Kidney tubule cell (primary cell): ENCODE measurements around the gene ZNF507.
"Not testable (repeated sequence)": the region's sequence is repeated elsewhere in the genome, so short reads cannot be mapped to it uniquely, and the experiment has no call there.

Experiments used
- DNase-seq: peaks from one replicate; pipeline ENCODE4 v3.0.0-alpha.2; 2018; ENCODE audit warnings: low spot score

ZNF507 gene

GRCh38 chr19:32368787-32369186 lies 23.4 kb downstream of the ZNF507 start:
- no peak for DNase-seq

- peak; percentile 4 for DNase-seq
These were observed 27.5 kb downstream of the ZNF507 start for GRCh38 chr19:32372726-32373517.

- peak; percentile 99 for DNase-seq
These were observed 28.3 kb downstream of the ZNF507 start for GRCh38 chr19:32373585-32374295.

DNA sequence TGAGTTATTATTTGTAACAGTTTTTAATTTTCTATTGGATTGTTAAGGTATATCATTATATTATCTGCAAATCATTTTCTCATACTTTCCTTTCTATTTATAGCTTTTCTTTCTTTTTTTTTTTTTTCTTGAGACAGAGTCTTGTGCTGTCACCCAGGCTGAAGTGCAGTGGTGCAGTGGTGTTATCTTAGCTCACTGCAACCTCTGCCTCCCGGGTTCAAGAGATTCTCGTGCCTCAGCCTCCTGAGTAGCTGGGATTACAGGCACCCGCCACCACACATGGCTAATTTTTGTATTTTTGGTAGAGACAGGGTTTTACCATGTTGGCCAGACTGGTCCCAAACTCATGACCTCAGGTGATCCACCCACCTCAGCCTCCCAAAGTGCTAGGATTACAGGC lies 29.0 kb downstream of the ZNF507 start:
- not testable (repeated sequence) for DNase-seq

DNA sequence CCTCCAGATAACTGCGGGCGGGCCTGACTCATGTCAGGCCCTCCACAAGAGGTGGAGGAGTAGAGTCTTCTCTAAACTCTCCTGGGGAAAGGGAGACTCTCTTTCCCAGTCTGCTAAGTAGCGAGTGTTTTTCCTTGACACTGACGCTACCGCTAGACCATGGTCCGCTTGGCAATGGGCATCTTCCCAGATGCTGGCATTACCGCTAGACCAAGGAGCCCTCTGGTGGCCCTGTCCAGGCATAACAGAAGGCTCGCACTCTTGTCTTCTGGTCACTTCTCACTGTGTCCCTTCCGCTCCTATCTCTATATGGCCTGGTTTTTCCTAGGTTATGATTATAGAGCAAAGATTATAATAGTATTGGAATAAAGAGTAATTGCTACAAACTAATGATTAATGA lies 31.7 kb downstream of the ZNF507 start:
- not testable (repeated sequence) for DNase-seq

GRCh38 chr19:32380269-32380668 lies 34.9 kb downstream of the ZNF507 start:
- DNase-seq: no peak

GRCh38 chr19:32387701-32388392 lies 42.4 kb downstream of the ZNF507 start:
- no peak for DNase-seq

- DNase-seq: no peak
These were observed 43.0 kb downstream of the ZNF507 start for GRCh38 chr19:32388393-32388855.

- DNase-seq: no peak
These were observed 47.5 kb downstream of the ZNF507 start for GRCh38 chr19:32392901-32393300.

- DNase-seq: no peak
These were observed 50.7 kb downstream of the ZNF507 start for GRCh38 chr19:32396046-32396652.

- DNase-seq: peak; percentile 69
These were observed 52.3 kb downstream of the ZNF507 start for GRCh38 chr19:32397671-32398101.

GRCh38 chr19:32401992-32402391 lies 56.6 kb downstream of the ZNF507 start:
- no peak for DNase-seq

DNA sequence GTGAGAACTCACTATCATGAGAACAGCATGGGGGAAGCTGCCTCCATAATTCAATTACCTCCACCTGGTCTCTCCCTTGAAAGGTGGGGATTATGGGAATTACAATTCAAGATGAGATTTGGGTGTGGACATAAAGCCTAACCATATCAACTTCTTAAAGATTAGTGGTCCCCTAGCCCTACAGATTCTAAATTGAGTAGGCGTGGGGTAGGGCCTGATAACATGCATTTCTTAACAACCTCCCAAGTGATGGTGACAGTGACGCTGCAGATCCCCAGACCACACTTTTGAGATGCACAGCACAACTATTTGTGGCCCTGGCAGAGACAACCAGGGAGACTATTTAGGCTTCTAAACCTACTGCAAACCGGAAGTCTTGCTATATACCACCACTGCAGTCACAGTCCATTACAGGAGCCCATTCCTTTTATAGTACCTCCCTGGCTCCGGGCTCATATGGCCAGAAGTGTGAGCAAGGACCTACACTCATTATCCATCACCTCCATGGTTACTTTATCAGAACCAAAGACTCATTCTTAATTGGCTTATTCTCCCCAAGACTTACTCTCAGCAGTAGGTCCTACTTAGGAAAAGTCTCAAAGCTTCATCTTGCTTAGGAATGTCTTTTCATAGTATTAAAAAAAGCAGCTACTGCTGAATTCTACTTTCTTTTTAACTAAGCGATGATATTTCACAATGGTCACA lies 58.0 kb downstream of the ZNF507 start:
- no peak for DNase-seq

- no peak for DNase-seq
These were observed 59.0 kb downstream of the ZNF507 start for GRCh38 chr19:32404213-32404932.

DNA sequence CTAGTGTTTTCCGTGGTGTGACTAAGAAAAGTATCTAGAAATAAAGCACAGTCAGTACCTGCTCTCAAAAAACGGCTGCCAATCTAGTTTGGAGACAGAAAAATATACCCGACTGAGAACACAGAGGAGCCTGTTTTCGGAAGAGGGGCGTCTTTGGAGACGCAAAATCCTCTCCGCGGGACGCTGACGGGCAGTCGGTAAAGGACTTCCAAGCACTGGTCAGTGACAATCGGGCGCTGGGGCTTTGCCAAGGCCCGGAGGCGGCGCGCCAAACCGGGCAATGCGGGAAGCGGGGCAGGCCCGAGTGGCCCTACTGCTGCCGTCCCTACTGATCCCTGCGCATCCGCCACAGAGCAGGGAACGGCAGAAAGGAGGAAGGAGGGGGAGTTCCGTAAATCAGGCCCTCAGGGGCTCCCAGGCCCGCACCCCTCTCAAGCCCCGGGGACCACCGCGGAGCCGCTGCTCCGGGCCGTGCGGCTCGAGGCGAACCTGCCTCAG lies 59.6 kb downstream of the ZNF507 start:
- peak; percentile 42 for DNase-seq

GRCh38 chr19:32405431-32406160 lies 60.2 kb downstream of the ZNF507 start, which contains the start of gene DPY19L3:
DPY19L3 (plus strand) TSS chr19:32405770; CDS start chr19:32408254, 2,484 bp downstream.
- peak; percentile 92 for DNase-seq

DNA sequence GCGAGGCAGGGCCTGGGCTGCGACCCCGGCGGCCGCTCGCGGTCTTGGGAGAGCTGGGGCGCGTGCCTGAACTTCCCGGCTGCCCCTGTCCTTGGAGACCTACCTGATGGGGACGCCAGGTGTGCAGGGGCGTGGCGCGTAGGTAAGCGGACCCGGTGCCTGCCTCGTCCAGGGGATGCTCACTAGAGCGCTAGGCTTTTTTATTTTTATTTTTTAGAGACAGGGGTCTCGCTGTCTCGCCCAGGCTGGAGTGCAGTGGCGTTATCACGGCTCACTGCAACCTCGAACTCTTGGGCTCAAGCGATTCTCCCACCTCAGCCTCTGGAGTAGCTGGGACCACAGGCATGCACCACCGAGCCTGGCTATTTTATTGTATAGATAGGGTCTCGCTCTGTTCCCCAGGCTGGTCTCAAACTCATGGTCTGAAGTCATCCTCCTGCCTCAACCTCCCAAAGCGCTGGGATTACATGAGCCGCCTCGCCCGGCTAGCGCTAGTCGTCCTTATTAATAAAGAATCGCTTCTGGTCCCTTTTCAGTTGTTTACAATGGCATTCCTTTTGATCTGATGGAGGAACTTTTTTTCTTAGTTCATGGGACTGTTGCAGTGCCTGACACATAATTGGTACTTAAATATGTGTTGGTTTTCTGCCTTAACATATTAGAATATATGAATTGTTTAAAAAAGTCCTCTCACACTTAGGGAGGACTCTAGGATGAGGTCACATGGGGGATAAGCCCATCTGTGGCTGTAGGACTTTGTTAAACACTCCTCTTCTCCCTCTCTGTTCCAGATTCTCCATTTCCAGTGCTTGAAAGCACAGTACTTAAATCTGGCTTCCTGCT lies 61.0 kb downstream of the ZNF507 start:
- no peak for DNase-seq

DNA sequence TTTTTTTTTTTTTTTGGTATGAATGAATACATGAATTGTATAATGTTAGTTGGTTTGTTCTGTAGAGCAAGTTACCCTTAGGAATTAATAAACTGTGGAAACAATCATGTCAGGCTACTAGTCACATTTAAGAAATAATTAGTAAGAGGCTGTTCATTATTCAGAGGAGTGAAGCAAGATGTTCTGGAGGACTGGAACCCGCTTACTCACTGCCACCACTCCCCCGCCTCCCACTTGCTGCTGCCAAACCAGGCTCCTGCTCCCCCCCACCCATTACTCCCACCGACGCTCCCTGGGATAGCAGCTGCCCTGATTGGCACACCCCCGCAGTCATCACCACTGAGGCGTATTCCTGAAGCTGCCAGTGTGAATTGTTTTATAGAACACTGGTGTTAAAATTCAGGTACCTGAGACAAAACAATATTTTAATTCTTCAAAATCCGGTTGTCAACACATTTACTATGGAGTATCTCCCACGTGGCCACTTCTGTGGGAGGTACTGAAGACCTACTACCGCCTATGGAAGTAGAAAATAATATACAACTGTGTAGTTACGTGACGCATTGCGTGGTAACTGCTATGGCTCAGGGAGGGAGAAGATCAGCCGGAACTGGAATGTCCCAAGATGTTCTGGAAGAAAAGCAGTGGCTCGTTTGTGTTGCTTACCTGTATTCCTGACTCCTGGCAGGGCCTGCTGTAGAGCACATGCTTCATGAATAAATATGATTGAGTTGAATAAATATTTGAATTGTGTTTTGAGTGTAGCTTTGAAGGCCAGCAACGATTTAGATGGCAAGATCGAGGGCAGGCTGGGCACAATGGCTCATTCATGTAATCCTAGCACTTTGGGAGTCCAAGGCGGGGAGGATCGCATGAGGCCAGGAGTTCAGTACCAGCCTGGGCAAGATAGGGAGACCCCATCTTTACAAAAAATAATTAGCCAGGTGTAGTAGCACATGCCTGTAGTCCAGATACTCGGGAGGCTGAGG lies 61.9 kb downstream of the ZNF507 start:
- peak; percentile 39 for DNase-seq
